ENCODE results near the gene PLXDC2. TPM values are rescaled to one million over a fixed set of nuclear protein-coding genes. Genes with fewer than 3 reads are reported as not detected.
A peak's percentile ranks its signal among the peaks of the same experiment; 100 is the strongest.

Gene PLXDC2
- polyA plus RNA-seq, 1 of the 3 experiments (the other 2 are of a cell fraction) = 2.5 TPM

DNA sequence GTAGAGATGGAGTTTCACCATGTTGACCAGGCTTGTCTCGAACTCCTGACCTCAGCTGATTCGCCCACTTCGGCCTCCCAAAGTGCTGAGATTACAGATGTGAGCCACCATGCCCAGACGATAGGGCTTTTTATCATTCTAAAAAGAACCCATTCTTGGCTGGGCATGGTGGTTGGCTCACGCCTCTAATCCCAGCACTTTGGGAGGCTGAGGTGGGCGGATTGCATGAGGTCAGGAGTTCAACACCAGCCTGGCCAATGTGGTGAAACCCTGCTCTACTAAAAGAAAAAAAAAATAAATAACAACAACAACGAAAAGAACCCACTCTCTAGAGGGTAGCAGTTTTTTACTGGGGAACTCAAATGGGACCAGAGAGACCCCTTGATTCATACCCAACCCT is 112.7 kb downstream of the PLXDC2 start:
- Histone ChIP-seq H4K20me1 (ENCODE audit: insufficient read depth) (no peaks in the 10 kb centered on the region), H3K36me3 (replicated peaks in 1 of 2; ENCODE audit: control insufficient read depth in 1 of 2, insufficient read depth in 2 of 2, low read length in 1 of 2) (no peaks in the 10 kb centered on the region), H3K79me2 (ENCODE audit: insufficient read depth) (no peaks in the 10 kb centered on the region), H3K9ac (no peak overlapping the region), H3F3A (replicated peaks; ENCODE audit: insufficient read depth) (peaks cover 22% of the 10 kb centered on the region), H3K4me1 (ENCODE audit: control insufficient read depth in 1 of 2, insufficient read depth in 2 of 2, low read depth in 1 of 2, low read length in 1 of 2) (peaks cover 2 to 32% of the 10 kb centered on the region in 2 experiments), H3K4me2 (peak overlapping the region; percentile 39; the same call in 1 of the 2 replicates), H3K4me3 (ENCODE audit: low read depth in 2 of 2, low read length in 1 of 2) (no peak overlapping the region), H2AFZ (ENCODE audit: low read depth) (0 out of 2 replicates have a peak overlapping the region, but pooled peaks have one; percentile 73), H3K9me2 (no peaks in the 10 kb centered on the region), H3K27me3 (ENCODE audit: insufficient read depth) (no peaks in the 10 kb centered on the region), H3K9me3 (no peaks in the 10 kb centered on the region), H3K27ac (ENCODE audit: low read depth in 2 of 2, low read length in 1 of 2) (peak overlapping the region; percentile 66 to 71; a peak in 3 of 4 replicates)
- CTCF ChIA-PET = no interaction called here
- DNase-seq = no peak
- POLR2A ChIA-PET = no interaction called here
- WGBS (ENCODE audit: low lambda C conversion rate) = 87% methylated on average over 7 of the region's 7 CpGs
- TF ChIP-seq, protein P1, sequence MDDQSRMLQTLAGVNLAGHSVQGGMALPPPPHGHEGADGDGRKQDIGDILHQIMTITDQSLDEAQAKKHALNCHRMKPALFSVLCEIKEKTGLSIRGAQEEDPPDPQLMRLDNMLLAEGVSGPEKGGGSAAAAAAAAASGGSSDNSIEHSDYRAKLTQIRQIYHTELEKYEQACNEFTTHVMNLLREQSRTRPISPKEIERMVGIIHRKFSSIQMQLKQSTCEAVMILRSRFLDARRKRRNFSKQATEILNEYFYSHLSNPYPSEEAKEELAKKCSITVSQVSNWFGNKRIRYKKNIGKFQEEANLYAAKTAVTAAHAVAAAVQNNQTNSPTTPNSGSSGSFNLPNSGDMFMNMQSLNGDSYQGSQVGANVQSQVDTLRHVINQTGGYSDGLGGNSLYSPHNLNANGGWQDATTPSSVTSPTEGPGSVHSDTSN (IDR thresholded peaks at IDR 0.05) = no peak
- TF ChIP-seq JUND (IDR thresholded peaks at IDR 0.05) (no peak), FOSL2 (IDR thresholded peaks at IDR 0.05; ENCODE audit: borderline replicate concordance, low read depth) (no peak), FOXM1 (IDR thresholded peaks at IDR 0.05; ENCODE audit: low read depth) (no peak)

DNA sequence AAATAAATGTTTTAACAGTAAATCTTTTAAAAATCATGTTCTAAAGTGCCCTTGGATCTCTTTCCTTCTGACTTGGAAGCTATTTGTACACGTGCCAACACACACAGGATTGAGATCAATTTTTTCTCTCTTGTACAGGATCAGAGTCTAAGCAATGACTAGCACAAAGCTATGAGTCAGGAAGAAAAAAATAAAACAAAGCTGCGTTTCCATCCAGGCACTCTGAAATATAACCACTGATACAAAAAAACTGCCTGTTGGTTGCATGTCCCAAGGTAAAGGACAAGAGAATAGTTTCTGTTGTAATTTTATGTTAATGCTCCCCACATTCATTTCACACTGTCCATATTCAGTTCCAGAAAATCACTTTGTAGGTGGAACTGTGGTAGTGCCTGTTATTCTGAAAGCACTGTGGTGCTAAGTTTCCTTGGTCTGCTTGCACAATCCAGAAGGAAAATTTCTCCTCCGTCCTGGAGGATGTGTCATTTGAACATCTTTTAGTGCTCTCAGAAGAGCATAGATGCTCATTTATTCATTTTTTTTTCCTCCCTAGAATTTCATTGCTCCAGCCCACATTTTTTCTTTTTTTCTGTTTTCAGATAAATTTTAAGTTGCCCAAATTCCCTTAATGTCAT is 113.4 kb downstream of the PLXDC2 start:
- POLR2A ChIA-PET = no interaction called here
- peak overlapping the region; percentile 73; the same call in 1 of the 2 replicates for H2AFZ ChIP-seq (ENCODE audit: low read depth)
- no peak overlapping the region; a peak in 1 of 4 replicates for H3K4me3 ChIP-seq (ENCODE audit: low read depth in 2 of 2, low read length in 1 of 2)
- no peaks in the 10 kb centered on the region for H3K36me3 ChIP-seq (replicated peaks in 1 of 2; ENCODE audit: control insufficient read depth in 1 of 2, insufficient read depth in 2 of 2, low read length in 1 of 2)
- peak overlapping the region; percentile 39; the same call in 1 of the 2 replicates for H3K4me2 ChIP-seq
- TF ChIP-seq NFIC (IDR thresholded peaks at IDR 0.05; ENCODE audit: borderline replicate concordance) (peak; percentile 46; the same call in 1 of the 2 replicates), TCF12 (IDR thresholded peaks at IDR 0.05) (peak; percentile 18; the same call in 1 of the 2 replicates), JUND (IDR thresholded peaks at IDR 0.05) (peak; percentile 24; the same call in 1 of the 2 replicates), FOSL2 (IDR thresholded peaks at IDR 0.05; ENCODE audit: borderline replicate concordance, low read depth) (peak; percentile 51; the same call in 1 of the 2 replicates)
- TF ChIP-seq, protein P2, sequence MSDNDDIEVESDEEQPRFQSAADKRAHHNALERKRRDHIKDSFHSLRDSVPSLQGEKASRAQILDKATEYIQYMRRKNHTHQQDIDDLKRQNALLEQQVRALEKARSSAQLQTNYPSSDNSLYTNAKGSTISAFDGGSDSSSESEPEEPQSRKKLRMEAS (IDR thresholded peaks at IDR 0.05; ENCODE audit: low read depth) = no peak
- TF ChIP-seq, protein P1 (IDR thresholded peaks at IDR 0.05) = no peak
- CTCF ChIA-PET = no interaction called here
- peak overlapping the region; percentile 66 to 71; a peak in 3 of 4 replicates for H3K27ac ChIP-seq (ENCODE audit: low read depth in 2 of 2, low read length in 1 of 2)
- H4K20me1 ChIP-seq (ENCODE audit: insufficient read depth) = no peaks in the 10 kb centered on the region
- H3K9me3 ChIP-seq = no peaks in the 10 kb centered on the region
- H3K4me1 ChIP-seq (ENCODE audit: control insufficient read depth in 1 of 2, insufficient read depth in 2 of 2, low read depth in 1 of 2, low read length in 1 of 2) = peaks cover 2 to 32% of the 10 kb centered on the region in 2 experiments
- peaks cover 22% of the 10 kb centered on the region for H3F3A ChIP-seq (replicated peaks; ENCODE audit: insufficient read depth)
- 8% methylated on average over 3 of the region's 3 CpGs for WGBS (ENCODE audit: low lambda C conversion rate)
- peak overlapping the region; percentile 22; the same call in 1 of the 2 replicates for H3K9ac ChIP-seq
- no peaks in the 10 kb centered on the region for H3K79me2 ChIP-seq (ENCODE audit: insufficient read depth)
- DNase-seq = no peak
- H3K27me3 ChIP-seq (ENCODE audit: insufficient read depth) = no peaks in the 10 kb centered on the region
- H3K9me2 ChIP-seq = no peaks in the 10 kb centered on the region

All from SK-N-SH (cell line).